Heart right ventricle (tissue), 16 donors: Measurements from ENCODE around the gene IL1RL2. TPM values are rescaled to one million over a fixed set of nuclear protein-coding genes. Genes with fewer than 3 reads are reported as not detected.
A peak's percentile ranks its signal among the peaks of the same experiment; 100 is the strongest.

ENCODE experiments used
- ATAC-seq, 8 donors: fragments of 200-7000 bp; cut with Tn5 transposase; one replicate each; pipeline ENCODE4 v1.9.1; 2020; ENCODE audit warnings: mild to moderate bottlenecking in 8 of 8, moderate library complexity in 8 of 8, moderate number of reproducible peaks in 1 of 8
- DNase-seq, 2 donors: peaks; one replicate each; pipeline ENCODE4 v3.0.0-alpha.2; 2020
- H3K27ac ChIP-seq, 10 donors: fragments of 200-600 bp; sonication (generic) in 2 of 10; one replicate each; pipeline versions ENCODE4 v1.5.0 to v1.8.0; 2020 to 2022; ENCODE audit warnings: mild to moderate bottlenecking in 3 of 10
- H3K27me3 ChIP-seq, 7 donors: fragments of 200-600 bp; one replicate each; pipeline ENCODE4 v1.8.0; 2021 to 2022; ENCODE audit warnings: mild to moderate bottlenecking in 2 of 7
- H3K36me3 ChIP-seq, 9 donors: fragments of 200-600 bp; sonication (generic) in 1 of 9; one replicate each; pipeline versions ENCODE4 v1.5.0 to v1.8.0; 2020 to 2022; ENCODE audit warnings: mild to moderate bottlenecking in 2 of 9
- H3K4me1 ChIP-seq, 9 donors: fragments of 200-600 bp; sonication (generic) in 1 of 9; one replicate each; pipeline versions ENCODE4 v1.5.0 to v1.8.0; 2020 to 2022; ENCODE audit warnings: mild to moderate bottlenecking in 4 of 9
- H3K4me3 ChIP-seq, 10 donors: fragments of 200-600 bp; sonication (generic) in 2 of 10; one replicate each; pipeline versions ENCODE4 v1.5.0 to v1.8.0; 2020 to 2022; ENCODE audit warnings: mild to moderate bottlenecking in 7 of 10, moderate library complexity in 2 of 10
- H3K9me3 ChIP-seq, 11 donors: fragments of 200-600 bp in 10 of 11; sonication (generic) in 2 of 11; one replicate each; pipeline versions ENCODE4 v1.5.0 to v1.8.0; 2013 to 2022; ENCODE audit warnings: mild to moderate bottlenecking in 2 of 11, control low read depth in 1 of 11, moderate library complexity in 1 of 11
- CTCF ChIP-seq, 9 donors: fragments of 200-600 bp; sonication (generic) in 2 of 9; IDR thresholded peaks; one replicate each; pipeline versions ENCODE4 v1.5.0 to v1.8.0; 2021 to 2022; ENCODE audit warnings: antibody characterized with exemption in 9 of 9, mild to moderate bottlenecking in 5 of 9, moderate library complexity in 1 of 9
- WGBS, 2 donors: extraction: QIAGEN DNeasy Blood & Tissue Kit; methylation state at CpG; one replicate each; pipeline ENCODE4 v1.1.7; 2013; ENCODE audit warnings: inconsistent platforms in 1 of 2; 5-methylcytosine and 5-hydroxymethylcytosine counted together
- intact Hi-C, 10 donors: fragments of 100-400 bp; cut with DNase I; formaldehyde crosslinking; loops; one replicate each; pipeline versions ENCODE4 v1.11.1 to v1.14.2; 2022
- polyA plus RNA-seq, 2 donors: library from polyadenylated mRNA; stranded (reverse); fragments of 200-250 nt; gene quantifications; one replicate each; pipeline ENCODE4 v1.2.3, GENCODE V29; 2013
- total RNA-seq, 10 donors: library from RNA; stranded (reverse); fragmentation: NEBNext Ultra II Directional in 3 of 10; extraction: Animal tissue kit (Norgen Biotek cat#: 25700) in 3 of 10; gene quantifications; one replicate each; pipeline versions ENCODE4 v1.2.1 to v1.2.4, GENCODE V29; 2021 to 2023
- donor health status: Arrhythmogenic right ventricular cardiomyopathy.
- donor health status: ischemic (EF 13 %, LVEDD 7.1; RV severe dilation, severe dysfunction).
- donor health status: healthy with polysubstance abuse.
- donor health status: DM: no; HTN: yes; CAD: no.
- donor health status: DM: no; HTN: no; CAD: no.
- donor health status: ischemic (EF 25% LVEDD 6.9; RV normal size, moderate dysfunction).
- donor health status: ischemic (EF 25% LVEDD 5.7; RV mildly dilated, moderate dysfunction).
- donor health status: healthy.
- donor health status: DM: yes; HTN: yes; CAD: no.
- donor health status: Ischemic cardiomyopathy.
- donor health status: ischemic (EF 35%, LVEDD 5.7; RV mildly dilated, moderate dysfunction).
- donor health status: nonischemic (EF 11% LVEDD 7.7; RV severe dilation, severe dysfunction).
- donor health status: DM: yes; HTN: yes; CAD: no.
- donor health status: PGD.
- donor health status: ischemic (EF 29% LVEDD 5.4; RV normal size, mild dysfunction).
- donor health status: nonischemic (EF 23%, LVEDD 6.1; RV moderate dilation, normal function).

The IL1RL2 gene
- total and polyA plus RNA-seq, 12 donors, result 0.11 to 0.92 (median 0.29) TPM; not detected in 5

GRCh38 chr2:102240640-102241370 is 54.0 kb downstream of the IL1RL2 start:
- H3K4me3 ChIP-seq, result peak overlapping the region in 5 of 10 donors; percentile 15 to 35 (median 19)
- ATAC-seq, result peak; percentile 93 to 97 (median 94)
- no peaks in the 10 kb centered on the region for H3K9me3 ChIP-seq
- H3K4me1 ChIP-seq, result peaks cover 0 to 41% (median 20%) of the 10 kb centered on the region in 9 donors
- H3K27me3 ChIP-seq, result peaks cover 0 to 17% (median 0%) of the 10 kb centered on the region in 7 donors
- TF ChIP-seq CTCF (IDR thresholded peaks at IDR 0.05), result peak; percentile 96 to 100 (median 99)
- peak overlapping the region; percentile 59 to 91 (median 78) for H3K27ac ChIP-seq
- intact Hi-C loops, result loop anchor here (1.0 to 10.0 kb wide), 9 partner anchors 54 to 359 kb away; partner anchors contain the start of gene IL1RL2 (in 1 of the 10)
- 11 to 14% methylated on average over 22 of the region's 22 CpGs for WGBS, 2 donors
- peak; percentile 93 for DNase-seq
- H3K36me3 ChIP-seq, result no peaks in the 10 kb centered on the region

- WGBS, 2 donors, result 85 to 87% methylated on average over 6 of the region's 6 CpGs
Observed at GRCh38 chr2:102241616-102242305, 54.9 kb downstream of the IL1RL2 start.

GRCh38 chr2:102245266-102246151 is 58.7 kb downstream of the IL1RL2 start:
- Histone ChIP-seq H3K4me1 (peaks cover 0 to 18% (median 8%) of the 10 kb centered on the region in 9 donors), H3K4me3 (peak overlapping the region in 1 of 10 donors; percentile 6), H3K27ac (peak overlapping the region in 8 of 10 donors; percentile 4 to 61 (median 46)), H3K36me3 (no peaks in the 10 kb centered on the region), H3K9me3 (no peaks in the 10 kb centered on the region), H3K27me3 (peaks cover 0 to 30% (median 0%) of the 10 kb centered on the region in 7 donors)
- WGBS, 2 donors, result 72 to 75% methylated on average over 27 of the region's 27 CpGs
- DNase-seq, result peak in 1 of 2 donors; percentile 37
- no peak for TF ChIP-seq CTCF (IDR thresholded peaks at IDR 0.05)
- intact Hi-C loops, result loop anchor here in 7 of 10 donors (5.0 to 10.0 kb wide), 6 partner anchors 81 to 361 kb away; partner anchors contain the start of gene IL18R1 (in 1 of the 7)
- ATAC-seq, result peak in 6 of 8 donors; percentile 11 to 32 (median 26)

More at GRCh38 chr2:102241616-102242305, 54.9 kb downstream of the IL1RL2 start:
- no peak for ATAC-seq
- Histone ChIP-seq H3K27me3 (peaks cover 0 to 18% (median 0%) of the 10 kb centered on the region in 7 donors), H3K4me1 (peaks cover 0 to 41% (median 20%) of the 10 kb centered on the region in 9 donors), H3K36me3 (no peaks in the 10 kb centered on the region), H3K9me3 (no peaks in the 10 kb centered on the region), H3K4me3 (no peak overlapping the region), H3K27ac (peak overlapping the region in 4 of 10 donors; percentile 60 to 87 (median 78))
- intact Hi-C loops, result loop anchor here in 9 of 10 donors (1.0 to 10.0 kb wide), 9 partner anchors 54 to 359 kb away; partner anchors contain the start of gene IL1RL2 (in 1 of the 9)
- TF ChIP-seq CTCF (IDR thresholded peaks at IDR 0.05), result no peak
- no peak for DNase-seq
